Skeletal muscle satellite cell (primary cell): ENCODE measurements around the gene PTPA.

Experiments
- H3K27me3 ChIP-seq: 2 replicates; pipeline ENCODE4 v1.7.0; 2013; ENCODE audit warnings: low read length; ENCODE audit not compliant: control insufficient read depth, insufficient read depth
- H3K36me3 ChIP-seq: 2 replicates; pipeline ENCODE4 v1.7.0; 2013; ENCODE audit warnings: mild to moderate bottlenecking, control low read depth, low read length; ENCODE audit not compliant: insufficient read depth
- H3K4me1 ChIP-seq: 2 replicates; pipeline ENCODE4 v1.7.0; 2013; ENCODE audit warnings: low read length; ENCODE audit not compliant: control insufficient read depth, insufficient read depth
- H3K4me2 ChIP-seq: 2 replicates; pipeline ENCODE4 v1.7.0; 2013; ENCODE audit warnings: mild to moderate bottlenecking, low read length
- H3K4me3 ChIP-seq: 2 replicates; pipeline ENCODE4 v1.7.0; 2013; ENCODE audit warnings: low read length
- H3K9ac ChIP-seq: 2 replicates; pipeline ENCODE4 v1.7.0; 2013; ENCODE audit warnings: mild to moderate bottlenecking, low read depth, low read length, moderate library complexity
- H3K9me3 ChIP-seq: replicated peaks from 2 replicates; pipeline ENCODE4 v1.7.0; 2013; ENCODE audit warnings: mild to moderate bottlenecking, control low read depth, low read length

The PTPA gene

GRCh38 chr9:129141066-129142041 lies 30.1 kb downstream of the PTPA start:
- H3K4me1 ChIP-seq, result peaks cover 73% of the 10 kb centered on the region

GRCh38 chr9:129142138-129142935 lies 31.1 kb downstream of the PTPA start:
- peak overlapping the region; percentile 49 for H3K9ac ChIP-seq
- H3K4me3 ChIP-seq, result peak overlapping the region; percentile 52
- peaks cover 81% of the 10 kb centered on the region for H3K4me1 ChIP-seq
- no peaks in the 10 kb centered on the region for H3K9me3 ChIP-seq
- H3K36me3 ChIP-seq, result peaks cover 18% of the 10 kb centered on the region
- no peaks in the 10 kb centered on the region for H3K27me3 ChIP-seq
- H3K4me2 ChIP-seq, result peak overlapping the region; percentile 56

More at GRCh38 chr9:129141066-129142041, 30.1 kb downstream of the PTPA start:
- peak overlapping the region; percentile 48 for H3K4me3 ChIP-seq
- H3K9me3 ChIP-seq, result no peaks in the 10 kb centered on the region
- H3K9ac ChIP-seq, result peak overlapping the region; percentile 100
- H3K27me3 ChIP-seq, result no peaks in the 10 kb centered on the region
- H3K4me2 ChIP-seq, result peak overlapping the region; percentile 89
- H3K36me3 ChIP-seq, result peaks cover 22% of the 10 kb centered on the region

- no peaks in the 10 kb centered on the region for H3K9me3 ChIP-seq
- peaks cover 11% of the 10 kb centered on the region for H3K36me3 ChIP-seq
- peaks cover 78% of the 10 kb centered on the region for H3K4me1 ChIP-seq
- no peaks in the 10 kb centered on the region for H3K27me3 ChIP-seq
- H3K9ac ChIP-seq, result peak overlapping the region; percentile 65
- peak overlapping the region; percentile 56 for H3K4me2 ChIP-seq
- peak overlapping the region; percentile 52 for H3K4me3 ChIP-seq
Measured at GRCh38 chr9:129143031-129143927, 32.1 kb downstream of the PTPA start.

GRCh38 chr9:129145316-129145715 lies 34.1 kb downstream of the PTPA start:
- H3K4me2 ChIP-seq, result peak overlapping the region; percentile 41
- peaks cover 61% of the 10 kb centered on the region for H3K4me1 ChIP-seq
- peak overlapping the region; percentile 61 for H3K9ac ChIP-seq
- no peaks in the 10 kb centered on the region for H3K9me3 ChIP-seq
- H3K4me3 ChIP-seq, result no peak overlapping the region
- no peaks in the 10 kb centered on the region for H3K27me3 ChIP-seq
- peaks cover 24% of the 10 kb centered on the region for H3K36me3 ChIP-seq

- Histone ChIP-seq H3K36me3 (peaks cover 24% of the 10 kb centered on the region), H3K9ac (peak overlapping the region; percentile 61), H3K27me3 (no peaks in the 10 kb centered on the region), H3K4me3 (no peak overlapping the region), H3K4me1 (peaks cover 56% of the 10 kb centered on the region), H3K4me2 (peak overlapping the region; percentile 41), H3K9me3 (no peaks in the 10 kb centered on the region)
Measured at GRCh38 chr9:129145841-129146292, 34.7 kb downstream of the PTPA start.

GRCh38 chr9:129146441-129146941 lies 35.3 kb downstream of the PTPA start:
- peak overlapping the region; percentile 6 for H3K4me2 ChIP-seq
- H3K9ac ChIP-seq, result peak overlapping the region; percentile 51
- H3K27me3 ChIP-seq, result no peaks in the 10 kb centered on the region
- no peaks in the 10 kb centered on the region for H3K9me3 ChIP-seq
- H3K4me3 ChIP-seq, result no peak overlapping the region
- H3K4me1 ChIP-seq, result peaks cover 50% of the 10 kb centered on the region
- peaks cover 24% of the 10 kb centered on the region for H3K36me3 ChIP-seq

- Histone ChIP-seq H3K4me3 (no peak overlapping the region), H3K36me3 (peaks cover 16% of the 10 kb centered on the region), H3K27me3 (no peaks in the 10 kb centered on the region), H3K4me2 (no peak overlapping the region), H3K9ac (no peak overlapping the region), H3K4me1 (peaks cover 29% of the 10 kb centered on the region), H3K9me3 (no peaks in the 10 kb centered on the region)
Measured at GRCh38 chr9:129148463-129149204, 37.4 kb downstream of the PTPA start.

- Histone ChIP-seq H3K9ac (no peak overlapping the region), H3K4me1 (peaks cover 23% of the 10 kb centered on the region), H3K36me3 (peaks cover 16% of the 10 kb centered on the region), H3K9me3 (no peaks in the 10 kb centered on the region), H3K4me3 (no peak overlapping the region), H3K4me2 (no peak overlapping the region), H3K27me3 (no peaks in the 10 kb centered on the region)
Measured at GRCh38 chr9:129149442-129149841, 38.2 kb downstream of the PTPA start.

- H3K36me3 ChIP-seq, result peaks cover 16% of the 10 kb centered on the region
- H3K27me3 ChIP-seq, result no peaks in the 10 kb centered on the region
- no peak overlapping the region for H3K9ac ChIP-seq
- H3K4me1 ChIP-seq, result peaks cover 20% of the 10 kb centered on the region
- no peaks in the 10 kb centered on the region for H3K9me3 ChIP-seq
- H3K4me2 ChIP-seq, result no peak overlapping the region
- H3K4me3 ChIP-seq, result no peak overlapping the region
Measured at GRCh38 chr9:129150122-129150521, 38.9 kb downstream of the PTPA start.

GRCh38 chr9:129150672-129151211 lies 39.5 kb downstream of the PTPA start:
- Histone ChIP-seq H3K4me1 (peaks cover 14% of the 10 kb centered on the region), H3K9ac (no peak overlapping the region), H3K36me3 (peaks cover 16% of the 10 kb centered on the region), H3K4me3 (no peak overlapping the region), H3K27me3 (no peaks in the 10 kb centered on the region), H3K4me2 (no peak overlapping the region), H3K9me3 (no peaks in the 10 kb centered on the region)
